ENCODE measurements around the gene NPR2.

DNA sequence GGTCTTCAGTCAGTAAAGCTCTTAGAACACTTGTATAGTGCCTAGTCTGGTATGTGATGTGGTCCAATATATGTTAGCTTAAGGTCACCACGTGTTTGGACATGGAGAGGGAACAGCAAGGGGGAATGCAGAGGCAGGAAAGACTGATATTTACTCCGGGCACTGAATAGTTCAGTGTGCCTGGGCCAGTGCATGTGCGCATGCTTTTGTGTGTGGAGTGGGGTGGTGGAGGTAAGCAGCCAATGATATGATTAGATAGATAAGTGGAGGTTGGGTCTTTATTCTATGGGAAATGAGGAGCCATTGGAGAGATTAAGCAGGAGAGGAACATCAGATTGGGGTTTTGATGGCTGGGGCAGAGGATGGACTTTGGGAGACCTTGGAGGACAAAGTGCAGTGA lies 64.8 kb downstream of the NPR2 start:
- TF ChIP-seq, protein P1, sequence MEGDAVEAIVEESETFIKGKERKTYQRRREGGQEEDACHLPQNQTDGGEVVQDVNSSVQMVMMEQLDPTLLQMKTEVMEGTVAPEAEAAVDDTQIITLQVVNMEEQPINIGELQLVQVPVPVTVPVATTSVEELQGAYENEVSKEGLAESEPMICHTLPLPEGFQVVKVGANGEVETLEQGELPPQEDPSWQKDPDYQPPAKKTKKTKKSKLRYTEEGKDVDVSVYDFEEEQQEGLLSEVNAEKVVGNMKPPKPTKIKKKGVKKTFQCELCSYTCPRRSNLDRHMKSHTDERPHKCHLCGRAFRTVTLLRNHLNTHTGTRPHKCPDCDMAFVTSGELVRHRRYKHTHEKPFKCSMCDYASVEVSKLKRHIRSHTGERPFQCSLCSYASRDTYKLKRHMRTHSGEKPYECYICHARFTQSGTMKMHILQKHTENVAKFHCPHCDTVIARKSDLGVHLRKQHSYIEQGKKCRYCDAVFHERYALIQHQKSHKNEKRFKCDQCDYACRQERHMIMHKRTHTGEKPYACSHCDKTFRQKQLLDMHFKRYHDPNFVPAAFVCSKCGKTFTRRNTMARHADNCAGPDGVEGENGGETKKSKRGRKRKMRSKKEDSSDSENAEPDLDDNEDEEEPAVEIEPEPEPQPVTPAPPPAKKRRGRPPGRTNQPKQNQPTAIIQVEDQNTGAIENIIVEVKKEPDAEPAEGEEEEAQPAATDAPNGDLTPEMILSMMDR (IDR thresholded peaks at IDR 0.05), result no peak
- TF ChIP-seq POLR2A (IDR thresholded peaks at IDR 0.05), result no peak
